HG03066 (cell line): ENCODE data around the gene PHF10.
"Not testable (repeated sequence)": the region's sequence is repeated elsewhere in the genome, so short reads cannot be mapped to it uniquely, and the experiment has no call there.

Experiments
- ATAC-seq: cut with Tn5 transposase; IDR thresholded peaks from one replicate; pipeline ENCODE4 v1.9.1; 2021; ENCODE audit warnings: low read depth; ENCODE audit not compliant: unreplicated experiment

The PHF10 gene

GRCh38 chr6:169724494-169725124, at the start of gene PHF10:
TSS of gene PHF10 (minus strand) at chr6:169724500. CDS start at chr6:169723931, 569 bp downstream.
- ATAC-seq, result peak; percentile 39

- no peak for ATAC-seq
Observed at GRCh38 chr6:169766921-169767736, 42.8 kb upstream of the PHF10 start.

DNA sequence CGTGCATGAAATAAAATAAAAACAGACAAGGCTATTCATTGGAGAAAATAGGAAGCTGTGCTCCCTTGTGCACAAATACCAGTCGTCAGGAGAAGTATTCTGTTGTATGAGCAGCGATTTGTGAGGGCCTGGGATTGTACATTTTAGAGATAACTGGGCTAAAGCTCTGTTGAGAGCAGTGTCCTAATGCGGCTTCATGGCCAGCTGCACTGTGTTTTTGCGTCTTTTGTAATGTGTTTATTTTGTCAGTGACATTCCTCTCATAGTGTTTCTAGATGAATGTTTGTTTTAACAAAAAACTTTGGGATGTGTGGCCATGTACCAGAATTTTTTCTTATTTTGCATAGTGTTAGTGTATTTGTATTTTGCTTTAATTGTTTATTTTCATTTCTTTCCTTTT, 41.9 kb upstream of the PHF10 start:
- no peak for ATAC-seq

DNA sequence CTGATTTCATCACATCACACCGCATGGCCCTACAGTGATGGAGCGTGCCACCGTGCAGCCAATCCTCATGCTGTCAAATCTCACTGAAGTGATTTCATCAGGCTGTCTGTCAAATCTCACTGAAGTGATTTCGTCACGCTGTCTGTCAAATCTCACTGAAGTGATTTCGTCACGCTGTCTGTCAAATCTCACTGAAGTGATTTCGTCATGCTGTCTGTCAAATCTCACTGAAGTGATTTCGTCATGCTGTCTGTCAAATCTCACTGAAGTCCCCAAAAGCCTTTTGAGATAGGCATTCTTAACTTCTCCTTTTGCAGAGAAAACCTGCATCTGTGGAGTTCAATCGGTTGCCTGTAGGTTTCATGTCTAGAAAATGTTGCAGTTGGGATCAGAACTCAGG, 41.5 kb upstream of the PHF10 start:
- ATAC-seq, result not testable (repeated sequence)

- ATAC-seq, result no peak
Observed at GRCh38 chr6:169763881-169764280, 39.6 kb upstream of the PHF10 start.

GRCh38 chr6:169763308-169763707, 39.0 kb upstream of the PHF10 start:
- no peak for ATAC-seq

DNA sequence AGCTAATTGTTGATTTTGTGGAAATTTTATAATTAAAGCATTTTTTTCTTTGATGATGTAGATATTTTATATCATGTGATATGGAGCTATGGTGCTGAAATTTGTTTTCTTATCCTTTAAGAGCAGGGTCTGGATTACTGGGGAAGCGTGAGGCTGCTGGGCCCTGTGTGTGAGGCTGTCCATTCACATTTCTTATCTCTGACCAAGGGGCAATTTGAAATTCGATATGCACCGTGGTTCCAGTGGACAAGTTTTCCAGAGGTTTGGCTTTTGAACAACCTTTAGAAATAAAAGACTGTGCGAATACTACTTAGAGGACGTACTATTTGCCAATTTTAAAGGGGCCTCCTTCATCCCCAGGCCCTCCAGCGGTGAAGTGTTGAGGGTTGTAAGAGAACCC, 30.9 kb upstream of the PHF10 start:
- no peak for ATAC-seq

DNA sequence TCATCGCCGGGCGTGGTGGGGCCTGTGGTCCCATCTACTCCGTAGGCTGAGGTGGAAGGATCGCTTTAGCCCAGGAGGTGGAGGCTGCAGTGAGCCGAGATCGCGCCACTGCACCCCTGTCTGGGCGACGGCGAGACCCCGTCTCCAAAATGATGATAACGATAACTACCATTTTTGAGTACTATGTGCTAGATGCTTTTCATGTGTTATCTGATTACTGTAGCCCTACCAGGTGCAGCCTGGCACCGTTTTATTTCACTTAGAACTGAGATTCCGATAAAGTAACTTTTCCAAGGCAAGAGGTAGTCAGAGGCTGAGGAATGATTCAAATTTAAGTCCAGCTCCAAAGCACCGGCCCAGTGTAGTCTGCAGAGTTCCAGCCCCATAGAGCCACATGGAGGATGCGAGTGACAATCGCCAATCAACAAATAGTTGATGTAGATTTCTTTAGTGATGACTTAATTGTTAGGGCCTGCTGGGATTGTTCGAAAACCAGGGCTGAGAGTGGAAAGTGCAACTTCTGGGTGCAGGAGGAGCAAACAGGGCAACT, 27.8 kb upstream of the PHF10 start:
- ATAC-seq, result no peak

- peak; percentile 93 for ATAC-seq
Observed at GRCh38 chr6:169751242-169752073, 27.2 kb upstream of the PHF10 start, which contains the start of the genes DYNLT2 and ERMARD. TSS of gene DYNLT2 (minus strand) at chr6:169751572. CDS start at chr6:169751458, 114 bp downstream. TSS of gene ERMARD (plus strand) at chr6:169751622. CDS start at chr6:169751658, 36 bp downstream.

GRCh38 chr6:169746556-169746955, 22.3 kb upstream of the PHF10 start:
- no peak for ATAC-seq

DNA sequence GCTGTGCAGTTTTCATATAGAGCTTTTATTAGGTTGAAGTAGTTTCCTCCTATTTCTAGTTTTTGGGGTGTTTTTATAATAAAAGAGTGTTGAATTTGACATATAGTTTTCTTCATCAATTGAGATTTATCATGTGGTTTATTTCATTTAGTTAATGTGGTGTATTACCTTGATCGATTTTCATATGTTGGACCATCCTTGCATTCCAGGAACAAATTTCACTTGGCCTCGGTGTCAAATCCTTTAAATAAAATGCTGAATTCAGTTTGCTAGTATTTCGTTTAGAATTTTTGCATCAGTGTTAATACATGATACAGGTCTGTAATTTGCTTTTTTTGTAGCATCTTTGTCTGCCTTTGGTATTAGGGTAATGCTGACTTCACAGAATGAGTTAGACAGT, 21.1 kb upstream of the PHF10 start:
- no peak for ATAC-seq

GRCh38 chr6:169741344-169741743, 17.0 kb upstream of the PHF10 start:
- no peak for ATAC-seq

- ATAC-seq, result no peak
Observed at GRCh38 chr6:169738976-169739529, 14.8 kb upstream of the PHF10 start.

DNA sequence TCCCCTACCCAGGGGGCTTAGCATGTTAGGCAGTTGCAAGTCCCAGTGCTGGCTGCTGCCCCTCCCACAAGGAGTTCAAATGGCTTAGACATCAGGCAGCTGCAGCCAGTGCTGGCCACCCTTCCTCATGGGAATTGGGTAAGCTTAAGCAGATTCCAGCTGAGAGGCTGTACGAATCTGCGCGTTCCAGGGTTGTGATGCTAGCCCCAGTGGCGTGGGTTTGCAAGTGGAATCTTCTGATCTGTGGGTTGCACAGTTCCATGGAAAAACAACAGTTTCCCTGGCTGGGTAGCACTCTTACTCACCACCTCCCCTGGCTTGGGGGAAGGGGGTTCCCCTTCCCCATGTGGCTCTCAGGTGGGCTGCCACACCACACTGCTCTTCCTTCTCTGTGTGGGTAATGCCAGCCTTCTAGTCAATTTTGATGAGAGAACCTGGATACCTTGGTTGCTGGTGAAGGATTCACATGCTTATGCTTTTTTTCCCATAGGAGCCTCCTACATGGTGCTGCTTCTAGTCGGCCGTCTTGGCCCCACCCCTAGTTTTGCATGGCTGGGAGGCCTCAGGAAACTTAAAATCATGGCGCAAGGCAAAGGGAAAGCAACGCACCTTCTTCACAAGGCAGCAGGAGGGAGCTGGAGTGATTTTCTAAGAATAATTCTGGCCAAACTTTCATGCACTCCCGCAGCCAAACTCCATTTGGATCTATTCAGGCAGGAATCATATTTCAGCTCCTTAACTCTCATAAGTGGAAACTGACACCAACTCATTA, 14.1 kb upstream of the PHF10 start:
- ATAC-seq, result no peak

DNA sequence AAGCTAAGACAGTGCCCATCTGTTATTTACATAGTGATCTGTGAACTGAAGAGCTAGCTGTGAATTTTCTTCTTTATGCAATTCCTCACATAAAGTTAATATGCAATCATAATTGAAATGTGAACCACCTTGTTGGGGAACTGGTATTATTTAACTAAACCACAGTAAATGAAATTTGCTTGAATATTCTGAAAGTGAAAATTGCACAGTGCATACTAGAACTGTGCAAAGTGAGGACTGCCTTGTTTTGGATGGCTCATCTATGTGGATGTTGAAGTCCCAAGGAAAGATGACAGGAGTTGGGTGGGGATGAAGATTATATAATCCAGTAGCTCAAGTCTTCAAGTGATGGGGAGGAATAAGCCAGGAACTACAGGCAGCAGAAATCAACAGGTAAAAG, 5.7 kb upstream of the PHF10 start:
- no peak for ATAC-seq

GRCh38 chr6:169726963-169727362, 2.7 kb upstream of the PHF10 start:
- no peak for ATAC-seq

DNA sequence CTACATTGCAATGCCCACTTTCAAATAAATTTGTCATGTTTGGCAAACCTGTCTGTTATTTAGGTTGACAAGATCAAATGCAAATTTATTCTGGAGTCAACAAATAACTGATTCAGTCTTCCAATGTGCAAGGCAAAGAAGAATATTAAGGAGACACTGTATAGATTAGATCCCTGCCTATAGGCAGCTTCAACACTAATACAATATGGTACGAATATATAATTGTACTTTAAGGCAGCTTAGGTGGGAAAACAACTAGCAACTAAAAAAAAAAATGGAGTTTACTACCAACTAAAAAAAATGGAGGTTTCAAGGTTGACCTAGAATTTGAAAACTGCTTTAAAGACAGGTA, 1.7 kb upstream of the PHF10 start:
- no peak for ATAC-seq

DNA sequence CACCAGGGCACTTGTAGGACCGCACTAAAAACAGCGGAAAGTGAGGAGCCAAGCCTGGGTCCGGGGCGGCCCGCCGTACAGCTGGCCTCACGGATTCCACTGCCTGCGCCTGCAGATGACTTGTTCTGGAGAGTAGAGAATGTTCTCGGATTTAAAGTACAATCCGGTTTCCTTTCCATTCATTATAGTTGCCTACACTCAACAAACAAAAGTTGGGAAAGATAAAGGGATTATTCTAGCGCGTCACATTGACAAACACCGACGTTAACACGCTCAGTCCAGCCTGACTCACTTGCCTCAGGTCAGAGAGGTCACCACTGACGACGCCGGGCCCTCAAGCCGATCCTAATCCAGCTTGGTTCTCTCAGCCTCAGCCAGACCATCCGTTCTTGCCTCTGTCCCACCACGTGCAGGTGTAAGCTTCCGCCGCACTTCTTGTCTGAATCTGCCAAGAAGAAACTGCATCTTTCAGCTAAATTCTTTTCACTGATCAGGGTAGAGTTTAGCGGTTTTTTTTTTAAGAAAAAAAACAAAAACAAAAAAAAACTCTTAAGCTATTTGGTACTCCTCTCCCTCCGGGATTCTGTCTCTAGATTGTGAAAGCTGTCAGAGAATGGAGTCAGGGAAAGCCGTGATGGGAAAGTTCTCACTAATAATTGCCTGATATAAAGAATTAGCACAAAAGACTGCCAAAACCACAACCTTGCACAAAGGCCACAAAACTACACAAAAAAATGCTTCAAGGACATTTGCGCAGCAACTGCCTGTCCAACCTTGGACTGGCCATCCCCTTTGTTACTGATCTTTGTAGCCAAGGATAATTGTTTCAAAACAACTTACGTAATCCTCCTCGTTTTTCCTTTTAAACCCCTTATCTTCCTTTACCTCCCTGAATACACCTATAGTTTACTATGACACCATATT, 1.1 kb upstream of the PHF10 start:
- ATAC-seq, result peak; percentile 5

GRCh38 chr6:169723991-169724493, 258 bp downstream of the PHF10 start:
- ATAC-seq, result peak; percentile 32
